ENCODE measurements around the gene PPP1CC. TPM values are rescaled to one million over a fixed set of nuclear protein-coding genes. Genes with fewer than 3 reads are reported as not detected.
A peak's percentile ranks its signal among the peaks of the same experiment; 100 is the strongest.

Gene PPP1CC
- total and polyA plus RNA-seq, 8 donors: 86.8 to 208 (median 183) TPM

DNA sequence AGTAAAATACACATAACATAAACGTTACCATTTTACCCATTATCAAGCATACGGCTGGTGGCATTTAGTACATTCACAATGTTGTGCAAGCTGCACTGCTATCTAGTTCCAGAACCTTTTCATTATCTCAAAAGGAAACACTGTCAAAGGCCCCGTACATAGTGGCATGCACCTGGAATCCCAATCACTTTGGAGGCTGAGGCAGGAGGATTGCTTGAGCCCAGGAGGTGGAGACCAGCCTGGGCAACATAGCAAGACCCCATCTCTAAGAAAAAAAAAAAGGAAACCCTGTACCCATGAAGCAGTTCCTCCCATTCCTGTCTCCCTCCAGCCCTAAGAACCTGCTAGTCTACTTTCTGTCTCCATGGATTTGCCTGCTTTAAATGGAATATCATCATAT lies 46.4 kb downstream of the PPP1CC start:
- intact Hi-C loops (cut with DNase I): no loop called here
- Histone ChIP-seq H3K4me3 (no peak overlapping the region), H3K27me3 (no peaks in the 10 kb centered on the region), H3K4me1 (peaks cover 5 to 56% of the 10 kb centered on the region in 2 donors), H3K27ac (no peak overlapping the region), H3K36me3 (no peaks in the 10 kb centered on the region), H3K9me3 (no peaks in the 10 kb centered on the region)
- TF ChIP-seq, protein P1, sequence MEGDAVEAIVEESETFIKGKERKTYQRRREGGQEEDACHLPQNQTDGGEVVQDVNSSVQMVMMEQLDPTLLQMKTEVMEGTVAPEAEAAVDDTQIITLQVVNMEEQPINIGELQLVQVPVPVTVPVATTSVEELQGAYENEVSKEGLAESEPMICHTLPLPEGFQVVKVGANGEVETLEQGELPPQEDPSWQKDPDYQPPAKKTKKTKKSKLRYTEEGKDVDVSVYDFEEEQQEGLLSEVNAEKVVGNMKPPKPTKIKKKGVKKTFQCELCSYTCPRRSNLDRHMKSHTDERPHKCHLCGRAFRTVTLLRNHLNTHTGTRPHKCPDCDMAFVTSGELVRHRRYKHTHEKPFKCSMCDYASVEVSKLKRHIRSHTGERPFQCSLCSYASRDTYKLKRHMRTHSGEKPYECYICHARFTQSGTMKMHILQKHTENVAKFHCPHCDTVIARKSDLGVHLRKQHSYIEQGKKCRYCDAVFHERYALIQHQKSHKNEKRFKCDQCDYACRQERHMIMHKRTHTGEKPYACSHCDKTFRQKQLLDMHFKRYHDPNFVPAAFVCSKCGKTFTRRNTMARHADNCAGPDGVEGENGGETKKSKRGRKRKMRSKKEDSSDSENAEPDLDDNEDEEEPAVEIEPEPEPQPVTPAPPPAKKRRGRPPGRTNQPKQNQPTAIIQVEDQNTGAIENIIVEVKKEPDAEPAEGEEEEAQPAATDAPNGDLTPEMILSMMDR (IDR thresholded peaks at IDR 0.05): no peak
- no peak for ATAC-seq
- DNase-seq: no peak

- Histone ChIP-seq H3K4me3 (no peak overlapping the region), H3K9me3 (no peaks in the 10 kb centered on the region), H3K4me1 (peaks cover 5 to 74% of the 10 kb centered on the region in 2 donors), H3K36me3 (no peaks in the 10 kb centered on the region), H3K27me3 (peaks cover 0 to 8% of the 10 kb centered on the region in 2 donors), H3K27ac (peak overlapping the region; percentile 35 to 85)
- DNase-seq (peak in 2 of 4 donors; percentile 74 to 89), ATAC-seq (peak; percentile 58)
- intact Hi-C loops (cut with DNase I): no loop called here
- TF ChIP-seq, protein P1 (IDR thresholded peaks at IDR 0.05): no peak
These were observed 48.3 kb downstream of the PPP1CC start for GRCh38 chr12:110694330-110694901.

DNA sequence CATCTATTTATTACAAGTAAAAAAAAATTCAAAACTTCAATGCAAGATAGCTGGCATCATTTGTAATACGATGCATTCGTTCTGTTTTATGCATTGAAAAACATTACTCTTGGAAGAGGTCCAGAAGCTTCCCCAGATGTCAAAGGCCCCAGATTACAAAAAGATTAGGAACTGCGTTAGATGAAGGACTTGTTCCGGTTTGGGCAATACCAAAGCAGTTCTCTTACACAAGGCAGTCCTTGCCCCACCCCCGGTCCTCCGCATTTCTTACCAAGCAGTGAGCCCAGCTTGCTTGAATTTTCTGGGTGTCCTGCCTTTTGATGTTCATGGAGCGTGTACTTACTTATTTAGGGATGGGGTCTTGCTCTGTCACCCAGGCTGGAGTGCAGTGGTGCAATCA lies 49.0 kb downstream of the PPP1CC start:
- peak overlapping the region; percentile 35 to 85 for H3K27ac ChIP-seq
- H3K27me3 ChIP-seq: peaks cover 0 to 15% of the 10 kb centered on the region in 2 donors
- intact Hi-C loops (cut with DNase I): no loop called here
- no peak overlapping the region for H3K4me3 ChIP-seq
- TF ChIP-seq, protein P1 (IDR thresholded peaks at IDR 0.05): no peak
- H3K36me3 ChIP-seq: no peaks in the 10 kb centered on the region
- H3K4me1 ChIP-seq: peaks cover 2 to 71% of the 10 kb centered on the region in 2 donors
- no peaks in the 10 kb centered on the region for H3K9me3 ChIP-seq
- ATAC-seq (peak; percentile 4), DNase-seq (peak in 2 of 4 donors; percentile 40 to 69)

- Histone ChIP-seq H3K9me3 (no peaks in the 10 kb centered on the region), H3K4me1 (peaks cover 9 to 70% of the 10 kb centered on the region in 2 donors), H3K4me3 (no peak overlapping the region), H3K27ac (peak overlapping the region in 1 of 2 donors; percentile 76), H3K27me3 (peaks cover 0 to 36% of the 10 kb centered on the region in 2 donors), H3K36me3 (no peaks in the 10 kb centered on the region)
- DNase-seq (no peak), ATAC-seq (no peak)
- intact Hi-C loops (cut with DNase I): no loop called here
- TF ChIP-seq, protein P1 (IDR thresholded peaks at IDR 0.05): no peak
These were observed 52.6 kb downstream of the PPP1CC start for GRCh38 chr12:110690127-110690430.

GRCh38 chr12:110689281-110690126 lies 53.2 kb downstream of the PPP1CC start:
- Histone ChIP-seq H3K4me3 (peak overlapping the region; percentile 49 to 60), H3K4me1 (peaks cover 9 to 64% of the 10 kb centered on the region in 2 donors), H3K27me3 (peaks cover 0 to 36% of the 10 kb centered on the region in 2 donors), H3K36me3 (no peaks in the 10 kb centered on the region), H3K27ac (peak overlapping the region; percentile 54 to 76), H3K9me3 (no peaks in the 10 kb centered on the region)
- intact Hi-C loops (cut with DNase I): no loop called here
- DNase-seq (peak; percentile 62 to 89 (median 68)), ATAC-seq (peak; percentile 65)
- TF ChIP-seq, protein P1 (IDR thresholded peaks at IDR 0.05): no peak
